Neural cell (in vitro differentiated cells): ENCODE data around the gene DNMT3B.
"Not testable (repeated sequence)": the region's sequence is repeated elsewhere in the genome, so short reads cannot be mapped to it uniquely, and the experiment has no call there.

ENCODE experiments used
- CTCF ChIP-seq: fragments of 450-650 bp; IDR thresholded peaks from 2 replicates; pipeline ENCODE4 v1.5.1; 2014; ENCODE audit warnings: antibody characterized with exemption, mild to moderate bottlenecking, moderate library complexity; ENCODE audit not compliant: poor library complexity, severe bottlenecking
- EP300 ChIP-seq: fragments of 450-650 bp; conservative IDR thresholded peaks from 2 replicates; pipeline ENCODE4 v1.6.1; 2014; ENCODE audit warnings: antibody characterized with exemption, mild to moderate bottlenecking, moderate library complexity; ENCODE audit not compliant: poor library complexity, severe bottlenecking
- EZH2 ChIP-seq: fragments of 200-600, 300-800 bp; shearing (Covaris generic), sonication (generic); IDR thresholded peaks from 2 replicates; pipeline ENCODE4 v1.6.1; 2014; ENCODE audit warnings: antibody characterized with exemption, low read length, borderline replicate concordance, mild to moderate bottlenecking; ENCODE audit not compliant: insufficient read depth, poor library complexity, severe bottlenecking
- POLR2AphosphoS5 ChIP-seq: IDR thresholded peaks from 2 replicates; pipeline ENCODE4 v1.6.1; 2012
- RAD21 ChIP-seq: fragments of 450-650 bp; conservative IDR thresholded peaks from 2 replicates; pipeline ENCODE4 v1.6.1; 2014; ENCODE audit warnings: antibody characterized with exemption, mild to moderate bottlenecking, moderate library complexity
- REST ChIP-seq: IDR thresholded peaks from 2 replicates; pipeline ENCODE4 v1.6.1; 2012; ENCODE audit warnings: borderline replicate concordance
- SMC3 ChIP-seq: fragments of 450-650 bp; conservative IDR thresholded peaks from 2 replicates; pipeline ENCODE4 v1.6.1; 2014; ENCODE audit warnings: antibody characterized with exemption, mild to moderate bottlenecking, moderate library complexity; ENCODE audit not compliant: poor library complexity
- TAF1 ChIP-seq: IDR thresholded peaks from 2 replicates; pipeline ENCODE4 v1.6.1; 2012; ENCODE audit warnings: low read depth

- TF ChIP-seq CTCF, RAD21, EP300, EZH2, SMC3, POLR2AphosphoS5, TAF1, REST: not testable (repeated sequence)
These were observed 3.2 kb downstream of the DNMT3B start for GRCh38 chr20:32765230-32765875.
